GM18508 (cell line): ENCODE results near the gene P3H4.
"Not testable (repeated sequence)": the region's sequence is repeated elsewhere in the genome, so short reads cannot be mapped to it uniquely, and the experiment has no call there.

Experiments used
- ATAC-seq: cut with Tn5 transposase; IDR thresholded peaks from one replicate; pipeline ENCODE4 v1.9.1; 2021; ENCODE audit warnings: moderate number of reproducible peaks; ENCODE audit not compliant: insufficient read depth, unreplicated experiment

P3H4 gene

GRCh38 chr17:41796121-41796895 is 15.4 kb downstream of the P3H4 start:
- ATAC-seq = no peak

GRCh38 chr17:41794540-41794975 is 17.2 kb downstream of the P3H4 start:
- no peak for ATAC-seq

GRCh38 chr17:41793784-41794539 is 17.8 kb downstream of the P3H4 start:
- no peak for ATAC-seq

- ATAC-seq = no peak
Observed at GRCh38 chr17:41792845-41793783, 18.6 kb downstream of the P3H4 start.

- no peak for ATAC-seq
Observed at GRCh38 chr17:41787021-41787418, 24.7 kb downstream of the P3H4 start.

GRCh38 chr17:41786227-41787020 is 25.3 kb downstream of the P3H4 start, which contains the start of gene JUP:
TSS of gene JUP (minus strand) at chr17:41786711. CDS start at chr17:41771854, 14,857 bp downstream.
- no peak for ATAC-seq

- ATAC-seq = no peak
Observed at GRCh38 chr17:41785859-41786226, 25.9 kb downstream of the P3H4 start.

GRCh38 chr17:41785091-41785858 is 26.5 kb downstream of the P3H4 start:
- no peak for ATAC-seq

- no peak for ATAC-seq
Observed at GRCh38 chr17:41784207-41784744, 27.5 kb downstream of the P3H4 start.

GRCh38 chr17:41782142-41782541 is 29.6 kb downstream of the P3H4 start:
- ATAC-seq = no peak

- no peak for ATAC-seq
Observed at GRCh38 chr17:41781404-41782110, 30.2 kb downstream of the P3H4 start.

GRCh38 chr17:41779954-41780353 is 31.8 kb downstream of the P3H4 start:
- no peak for ATAC-seq

GRCh38 chr17:41777574-41778188 is 34.1 kb downstream of the P3H4 start:
- ATAC-seq = no peak

- no peak for ATAC-seq
Observed at GRCh38 chr17:41777157-41777573, 34.6 kb downstream of the P3H4 start.

GRCh38 chr17:41776262-41776900 is 35.4 kb downstream of the P3H4 start:
- ATAC-seq = not testable (repeated sequence)

GRCh38 chr17:41775394-41776226 is 36.1 kb downstream of the P3H4 start:
- ATAC-seq = no peak
